Gastroesophageal sphincter (tissue), 4 donors: Measurements from ENCODE around the gene PPARGC1A. TPM values are rescaled to one million over a fixed set of nuclear protein-coding genes. Genes with fewer than 3 reads are reported as not detected.

Experiments used
- ATAC-seq: fragments of 150-250 bp; one replicate; pipeline ENCODE4 v1.9.1; 2016; ENCODE audit warnings: mild to moderate bottlenecking, moderate library complexity
- H3K27ac ChIP-seq, 4 donors: fragments of 200-600 bp; sonication (generic) in 3 of 4; 1 replicate in 3 of 4; 2 replicates in 1 of 4; pipeline ENCODE4 v1.5.1; 2016 to 2019
- H3K27me3 ChIP-seq: fragments of 200-600 bp; sonication (generic); one replicate; pipeline ENCODE4 v1.5.1; 2019
- H3K36me3 ChIP-seq, 2 donors: fragments of 200-600 bp; sonication (generic); one replicate each; pipeline ENCODE4 v1.5.1; 2019; ENCODE audit warnings: control low read depth in 1 of 2
- H3K4me1 ChIP-seq, 3 donors: fragments of 200-600 bp; sonication (generic); 1 replicate in 2 of 3; 2 replicates in 1 of 3; pipeline ENCODE4 v1.5.1; 2016 to 2019; ENCODE audit warnings: control low read depth in 2 of 3
- H3K4me3 ChIP-seq, 2 donors: fragments of 200-600 bp; sonication (generic); one replicate each; pipeline ENCODE4 v1.5.1; 2019; ENCODE audit warnings: mild to moderate bottlenecking in 1 of 2, moderate library complexity in 1 of 2
- H3K9me3 ChIP-seq, 3 donors: fragments of 200-600 bp; sonication (generic); one replicate each; pipeline ENCODE4 v1.5.1; 2017 to 2019; ENCODE audit warnings: control low read depth in 2 of 3
- CTCF ChIP-seq, 4 experiments: fragments of 200-600 bp in 2 of 4; fragments of 450-650 bp in 2 of 4; sonication (generic) in 1 of 4; IDR thresholded peaks; one replicate each; pipeline ENCODE4 v1.5.1; 2017 to 2019; ENCODE audit warnings: antibody characterized with exemption in 4 of 4, mild to moderate bottlenecking in 2 of 4, moderate library complexity in 2 of 4
- EP300 ChIP-seq: sonication (generic); formaldehyde crosslinking; IDR thresholded peaks from one replicate; pipeline ENCODE4 v1.6.1; 2017; ENCODE audit warnings: antibody characterized with exemption, mild to moderate bottlenecking
- POLR2A ChIP-seq, 2 donors: fragments of 450-650 bp; IDR thresholded peaks; one replicate each; pipeline ENCODE4 v1.6.1; 2017; ENCODE audit warnings: antibody characterized with exemption in 2 of 2, mild to moderate bottlenecking in 2 of 2, moderate library complexity in 1 of 2
- POLR2AphosphoS5 ChIP-seq: sonication (generic); formaldehyde crosslinking; IDR thresholded peaks from one replicate; pipeline ENCODE4 v1.6.1; 2017; ENCODE audit warnings: antibody characterized with exemption
- WGBS, 2 donors: methylation state at CpG; one replicate each; pipeline ENCODE4 v1.1.5; 2018; ENCODE audit warnings: low coverage in 1 of 2; 5-methylcytosine and 5-hydroxymethylcytosine counted together
- total RNA-seq, 4 donors: library from RNA; depleted of rRNA; stranded (reverse); fragments of >200 nt; gene quantifications; one replicate each; pipeline ENCODE4 v1.1.0, GENCODE V29; 2016

The PPARGC1A gene
- total RNA-seq, 4 donors from 2014 or later: 5.8 to 43.7 (median 18.3) TPM

GRCh38 chr4:23915459-23916132 lies 25.7 kb upstream of the PPARGC1A start:
- no peak for ATAC-seq
- TF ChIP-seq CTCF (IDR thresholded peaks at IDR 0.05) (no peak), EP300 (no peak), POLR2A (IDR thresholded peaks at IDR 0.05) (no peak), POLR2AphosphoS5 (no peak)
- Histone ChIP-seq H3K27ac (no peak overlapping the region), H3K36me3 (no peaks in the 10 kb centered on the region), H3K27me3 (no peaks in the 10 kb centered on the region), H3K4me3 (no peak overlapping the region), H3K9me3 (no peaks in the 10 kb centered on the region), H3K4me1 (no peaks in the 10 kb centered on the region)
- WGBS, 2 donors: 79 to 88% methylated on average over 2 of the region's 2 CpGs

- no peaks in the 10 kb centered on the region for H3K27me3 ChIP-seq
- H3K36me3 ChIP-seq: no peaks in the 10 kb centered on the region
- H3K4me3 ChIP-seq: no peak overlapping the region
- H3K9me3 ChIP-seq: no peaks in the 10 kb centered on the region
- no peak for TF ChIP-seq POLR2A (IDR thresholded peaks at IDR 0.05)
- no peak for TF ChIP-seq CTCF (IDR thresholded peaks at IDR 0.05)
- TF ChIP-seq POLR2AphosphoS5: no peak
- TF ChIP-seq EP300: no peak
- no peaks in the 10 kb centered on the region for H3K4me1 ChIP-seq
- H3K27ac ChIP-seq: no peak overlapping the region
- 94 to 100% methylated on average over 1 to 2 of the region's 2 CpGs for WGBS, 2 donors
- ATAC-seq: no peak
Observed at GRCh38 chr4:23911675-23912455, 22.0 kb upstream of the PPARGC1A start.

- no peak for ATAC-seq
- Histone ChIP-seq H3K36me3 (no peaks in the 10 kb centered on the region), H3K27me3 (no peaks in the 10 kb centered on the region), H3K4me3 (no peak overlapping the region), H3K27ac (no peak overlapping the region), H3K9me3 (no peaks in the 10 kb centered on the region), H3K4me1 (peaks cover 0 to 7% (median 4%) of the 10 kb centered on the region in 3 donors)
- TF ChIP-seq CTCF (IDR thresholded peaks at IDR 0.05) (no peak), POLR2A (IDR thresholded peaks at IDR 0.05) (no peak), EP300 (no peak), POLR2AphosphoS5 (no peak)
- WGBS, 2 donors: 6 to 50% methylated on average over 1 of the region's 1 CpG
Observed at GRCh38 chr4:23909671-23910070, 19.8 kb upstream of the PPARGC1A start.

- Histone ChIP-seq H3K9me3 (no peaks in the 10 kb centered on the region), H3K4me3 (no peak overlapping the region), H3K27me3 (no peaks in the 10 kb centered on the region), H3K36me3 (no peaks in the 10 kb centered on the region), H3K4me1 (peaks cover 0 to 20% (median 9%) of the 10 kb centered on the region in 3 donors), H3K27ac (no peak overlapping the region)
- 66 to 100% methylated on average over 1 to 3 of the region's 3 CpGs for WGBS, 2 donors
- ATAC-seq: no peak
- TF ChIP-seq POLR2A (IDR thresholded peaks at IDR 0.05) (no peak), CTCF (IDR thresholded peaks at IDR 0.05) (no peak), EP300 (no peak), POLR2AphosphoS5 (no peak)
Observed at GRCh38 chr4:23906839-23907238, 17.0 kb upstream of the PPARGC1A start.
